Endothelial cell (in vitro differentiated cells): Measurements from ENCODE around the gene APCS. TPM values are rescaled to one million over a fixed set of nuclear protein-coding genes. Genes with fewer than 3 reads are reported as not detected.

Experiments
- DNase-seq: peaks from one replicate; pipeline ENCODE4 v3.0.0; 2021; ENCODE audit warnings: low spot score
- H3K27ac Mint-ChIP-seq: one replicate; pipeline ENCODE4 v1.8.0; 2021; ENCODE audit warnings: mixed read lengths, inconsistent platforms; ENCODE audit not compliant: unreplicated experiment
- H3K27me3 Mint-ChIP-seq: one replicate; pipeline ENCODE4 v1.8.0; 2021; ENCODE audit warnings: mild to moderate bottlenecking, moderate library complexity, mixed read lengths, inconsistent platforms; ENCODE audit not compliant: unreplicated experiment
- H3K36me3 Mint-ChIP-seq: one replicate; pipeline ENCODE4 v1.8.0; 2021; ENCODE audit warnings: mild to moderate bottlenecking, low read depth, mixed read lengths, inconsistent platforms; ENCODE audit not compliant: unreplicated experiment
- H3K4me1 Mint-ChIP-seq: one replicate; pipeline ENCODE4 v1.8.0; 2021; ENCODE audit warnings: mild to moderate bottlenecking, mixed read lengths, inconsistent platforms; ENCODE audit not compliant: unreplicated experiment
- H3K4me3 Mint-ChIP-seq: one replicate; pipeline ENCODE4 v1.8.0; 2021; ENCODE audit warnings: mild to moderate bottlenecking, mixed read lengths, inconsistent platforms; ENCODE audit not compliant: unreplicated experiment
- H3K9me3 Mint-ChIP-seq: one replicate; pipeline ENCODE4 v1.8.0; 2021; ENCODE audit warnings: mixed read lengths, inconsistent platforms; ENCODE audit not compliant: unreplicated experiment
- long read RNA-seq: library from polyadenylated mRNA; unstranded; transcript quantifications from one replicate; pipeline ENCODE4 v2.0.0, GENCODE V29; 2020; ENCODE audit not compliant: unreplicated experiment
- total RNA-seq: library from RNA; stranded (reverse); fragmentation: NEBNext Ultra II Directional; extraction: Animal tissue kit (Norgen Biotek cat#: 25700); gene quantifications from one replicate; pipeline ENCODE4 v1.2.1, GENCODE V29; 2021; ENCODE audit not compliant: unreplicated experiment
- TF ChIP-seq, protein P1 (sequence below): fragments of 200-600 bp; sonication (generic); IDR thresholded peaks from one replicate; pipeline ENCODE4 v1.5.0; 2021; ENCODE audit warnings: antibody characterized with exemption; ENCODE audit not compliant: unreplicated experiment

APCS gene, protein sequence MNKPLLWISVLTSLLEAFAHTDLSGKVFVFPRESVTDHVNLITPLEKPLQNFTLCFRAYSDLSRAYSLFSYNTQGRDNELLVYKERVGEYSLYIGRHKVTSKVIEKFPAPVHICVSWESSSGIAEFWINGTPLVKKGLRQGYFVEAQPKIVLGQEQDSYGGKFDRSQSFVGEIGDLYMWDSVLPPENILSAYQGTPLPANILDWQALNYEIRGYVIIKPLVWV
- not detected for total RNA-seq
- long read RNA-seq = 0 reads

DNA sequence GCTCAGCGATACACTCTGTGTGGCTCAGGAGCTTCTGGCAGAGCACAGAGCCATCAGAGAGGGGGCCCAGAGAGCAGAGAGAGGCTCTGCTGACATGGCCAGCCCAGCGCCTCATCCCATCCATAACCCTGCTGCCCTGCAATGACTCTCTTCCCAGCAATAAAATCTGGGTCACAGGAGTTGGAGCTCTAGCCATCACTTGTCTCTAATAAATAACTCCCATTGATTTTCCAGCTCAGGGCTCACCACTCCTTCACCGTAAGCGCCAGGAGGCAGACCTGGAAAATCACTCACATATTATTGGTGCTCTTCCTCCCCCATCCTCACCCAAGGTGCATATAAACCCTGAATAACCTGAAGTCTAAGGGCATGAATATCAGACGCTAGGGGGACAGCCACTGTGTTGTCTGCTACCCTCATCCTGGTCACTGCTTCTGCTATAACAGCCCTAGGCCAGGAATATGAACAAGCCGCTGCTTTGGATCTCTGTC, at the start of gene APCS:
Gene APCS (plus strand): TSS at position 366 of the 491 bp plus-strand sequence. CDS start 96 bp downstream, at position 462.
- TF ChIP-seq, protein P1, sequence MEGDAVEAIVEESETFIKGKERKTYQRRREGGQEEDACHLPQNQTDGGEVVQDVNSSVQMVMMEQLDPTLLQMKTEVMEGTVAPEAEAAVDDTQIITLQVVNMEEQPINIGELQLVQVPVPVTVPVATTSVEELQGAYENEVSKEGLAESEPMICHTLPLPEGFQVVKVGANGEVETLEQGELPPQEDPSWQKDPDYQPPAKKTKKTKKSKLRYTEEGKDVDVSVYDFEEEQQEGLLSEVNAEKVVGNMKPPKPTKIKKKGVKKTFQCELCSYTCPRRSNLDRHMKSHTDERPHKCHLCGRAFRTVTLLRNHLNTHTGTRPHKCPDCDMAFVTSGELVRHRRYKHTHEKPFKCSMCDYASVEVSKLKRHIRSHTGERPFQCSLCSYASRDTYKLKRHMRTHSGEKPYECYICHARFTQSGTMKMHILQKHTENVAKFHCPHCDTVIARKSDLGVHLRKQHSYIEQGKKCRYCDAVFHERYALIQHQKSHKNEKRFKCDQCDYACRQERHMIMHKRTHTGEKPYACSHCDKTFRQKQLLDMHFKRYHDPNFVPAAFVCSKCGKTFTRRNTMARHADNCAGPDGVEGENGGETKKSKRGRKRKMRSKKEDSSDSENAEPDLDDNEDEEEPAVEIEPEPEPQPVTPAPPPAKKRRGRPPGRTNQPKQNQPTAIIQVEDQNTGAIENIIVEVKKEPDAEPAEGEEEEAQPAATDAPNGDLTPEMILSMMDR = no peak
- H3K4me3 Mint-ChIP-seq = no peak within 1 kb of the TSS
- no peak within 1 kb of the TSS for H3K27ac Mint-ChIP-seq
- no peaks in the 10 kb centered on the region for H3K9me3 Mint-ChIP-seq
- no peaks in the 10 kb centered on the region for H3K4me1 Mint-ChIP-seq
- no peaks in the 10 kb centered on the region for H3K36me3 Mint-ChIP-seq
- DNase-seq = no peak
- no peaks in the 10 kb centered on the region for H3K27me3 Mint-ChIP-seq

DNA sequence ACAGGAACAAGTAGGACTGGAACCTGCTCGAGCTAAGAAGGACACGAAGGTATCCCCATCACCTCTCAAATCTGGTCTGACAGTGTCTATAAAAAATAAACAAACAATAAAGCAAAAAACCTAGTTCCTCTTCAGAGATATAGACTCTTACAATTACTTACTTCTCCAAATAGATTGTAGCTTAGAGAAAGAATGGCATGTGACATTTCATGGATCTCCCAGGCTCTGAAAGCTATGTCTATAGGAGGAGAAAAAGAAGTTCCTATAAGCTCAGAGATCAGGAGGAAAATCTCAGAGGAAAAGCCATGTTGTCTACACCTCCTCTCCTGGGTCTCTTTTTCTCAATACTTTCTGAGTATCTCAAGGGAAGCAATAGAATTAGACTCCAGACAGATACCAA, 39.5 kb upstream of the APCS start:
- DNase-seq = no peak
- H3K27me3 Mint-ChIP-seq = no peaks in the 10 kb centered on the region
- H3K4me1 Mint-ChIP-seq = no peaks in the 10 kb centered on the region
- H3K4me3 Mint-ChIP-seq = no peak overlapping the region
- no peaks in the 10 kb centered on the region for H3K9me3 Mint-ChIP-seq
- H3K27ac Mint-ChIP-seq = no peak overlapping the region
- TF ChIP-seq, protein P1 = no peak
- H3K36me3 Mint-ChIP-seq = no peaks in the 10 kb centered on the region

DNA sequence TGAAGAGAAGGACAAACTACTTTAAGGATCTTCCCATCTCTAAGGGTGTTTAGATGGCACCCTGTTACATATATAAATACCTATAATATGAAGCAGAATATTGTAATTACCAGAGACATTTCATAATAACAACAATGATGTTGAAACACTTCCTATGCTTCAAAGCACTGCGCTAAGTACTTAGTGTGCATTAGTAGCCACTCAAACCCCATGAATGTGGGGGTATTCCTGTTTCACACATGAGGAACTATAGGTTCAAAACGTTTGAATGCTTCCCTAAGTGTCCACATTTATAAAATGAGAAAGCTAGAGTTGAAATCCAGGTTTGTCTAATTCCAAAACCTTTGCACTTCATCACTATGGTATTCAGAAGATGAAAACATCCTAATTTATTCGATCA, 33.4 kb upstream of the APCS start:
- Mint-ChIP-seq H3K4me3 (no peak overlapping the region), H3K9me3 (no peaks in the 10 kb centered on the region), H3K27me3 (no peaks in the 10 kb centered on the region), H3K27ac (no peak overlapping the region), H3K36me3 (no peaks in the 10 kb centered on the region), H3K4me1 (no peaks in the 10 kb centered on the region)
- no peak for DNase-seq
- TF ChIP-seq, protein P1 = no peak

DNA sequence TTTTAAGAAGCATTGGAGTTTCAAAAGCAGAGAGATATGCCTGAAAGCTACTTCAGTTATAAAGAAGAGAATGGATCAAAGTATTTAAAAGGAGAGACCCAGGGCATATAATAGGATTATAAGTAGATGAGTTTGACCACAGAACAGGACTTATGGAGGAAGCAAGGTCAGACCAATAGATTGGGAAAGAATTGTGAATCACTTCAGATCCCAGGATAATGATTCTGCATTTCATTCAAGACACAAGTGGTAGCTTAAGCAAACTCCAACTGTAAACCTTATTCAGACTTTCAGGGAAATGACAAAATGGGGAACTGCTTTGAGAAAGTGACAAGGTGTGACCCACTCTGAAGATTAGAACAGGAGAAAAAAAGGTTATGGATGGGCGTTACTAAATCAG, 32.9 kb upstream of the APCS start:
- no peaks in the 10 kb centered on the region for H3K36me3 Mint-ChIP-seq
- DNase-seq = no peak
- no peaks in the 10 kb centered on the region for H3K4me1 Mint-ChIP-seq
- H3K27me3 Mint-ChIP-seq = no peaks in the 10 kb centered on the region
- TF ChIP-seq, protein P1 = no peak
- no peaks in the 10 kb centered on the region for H3K9me3 Mint-ChIP-seq
- no peak overlapping the region for H3K27ac Mint-ChIP-seq
- no peak overlapping the region for H3K4me3 Mint-ChIP-seq

DNA sequence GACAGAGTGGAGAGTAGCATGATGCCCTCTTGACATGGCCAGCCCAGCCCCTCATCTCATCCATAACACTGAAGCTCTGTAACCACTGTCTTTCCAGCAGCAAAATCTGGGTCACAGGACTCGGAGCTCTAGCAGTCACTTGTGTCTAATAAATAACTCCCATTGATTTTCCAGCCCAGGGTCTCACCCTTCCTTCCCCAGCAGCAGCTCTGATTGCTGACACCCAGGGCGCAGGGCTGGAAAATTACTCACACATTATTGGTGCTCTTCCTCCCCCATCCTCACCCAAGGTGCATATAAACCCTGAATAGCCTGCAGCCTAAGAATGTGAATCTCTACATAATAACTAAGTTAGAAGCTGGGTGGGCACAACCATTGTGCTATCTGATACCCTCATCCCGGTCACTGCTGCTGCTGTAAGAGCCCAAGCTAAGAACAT, 30.7 kb upstream of the APCS start:
- Mint-ChIP-seq H3K4me3 (no peak overlapping the region), H3K9me3 (no peaks in the 10 kb centered on the region), H3K27me3 (no peaks in the 10 kb centered on the region), H3K27ac (no peak overlapping the region), H3K36me3 (no peaks in the 10 kb centered on the region), H3K4me1 (no peaks in the 10 kb centered on the region)
- no peak for DNase-seq
- TF ChIP-seq, protein P1 = no peak
